NB4 (cell line): ENCODE data around the gene ANKS1B.

Source experiments
- CTCF ChIP-seq: IDR thresholded peaks from one replicate; pipeline ENCODE4 v1.5.1; 2012; ENCODE audit warnings: low read depth, low read length
- MYC ChIP-seq: IDR thresholded peaks from 2 replicates; pipeline ENCODE4 v1.6.1; 2011; ENCODE audit warnings: low read depth, low read length
- POLR2A ChIP-seq: IDR thresholded peaks from 2 replicates; pipeline ENCODE4 v1.6.1; 2011; ENCODE audit warnings: mild to moderate bottlenecking; ENCODE audit not compliant: insufficient read length; ENCODE audit errors: extremely low read depth

GRCh38 chr12:100031836-100032235 lies 47.1 kb upstream of the ANKS1B start:
- TF ChIP-seq CTCF (no peak), MYC (no peak), POLR2A (no peak)
